Activated CD4-positive, alpha-beta T cell treated with anti-CD3 and anti-CD28 coated beads for 24 hours (primary cell): ENCODE data around the gene CYB5B.
A peak's percentile ranks its signal among the peaks of the same experiment; 100 is the strongest.

ENCODE experiments used
- DNase-seq, 2 donors: peaks; one replicate each; pipeline ENCODE4 v3.0.0-alpha.2; 2020; ENCODE audit warnings: low read depth in 2 of 2

The CYB5B gene

GRCh38 chr16:69424053-69424934 is at the start of gene CYB5B:
TSS of gene CYB5B (plus strand) at chr16:69424619. CDS start at chr16:69424684, 65 bp downstream.
- peak; percentile 91 to 93 for DNase-seq

GRCh38 chr16:69376393-69377059 is 47.9 kb upstream of the CYB5B start:
- DNase-seq, result no peak

GRCh38 chr16:69378036-69378435 is 46.4 kb upstream of the CYB5B start:
- DNase-seq, result no peak

- DNase-seq, result no peak
Measured at GRCh38 chr16:69378760-69379159, 45.7 kb upstream of the CYB5B start.

- no peak for DNase-seq
Measured at GRCh38 chr16:69381231-69381630, 43.2 kb upstream of the CYB5B start.

- no peak for DNase-seq
Measured at GRCh38 chr16:69382421-69382820, 42.0 kb upstream of the CYB5B start.

GRCh38 chr16:69384974-69385373 is 39.4 kb upstream of the CYB5B start:
- no peak for DNase-seq

- no peak for DNase-seq
Measured at GRCh38 chr16:69386596-69386995, 37.8 kb upstream of the CYB5B start.

GRCh38 chr16:69393898-69394849 is 30.2 kb upstream of the CYB5B start:
- DNase-seq, result no peak

GRCh38 chr16:69395859-69396186 is 28.6 kb upstream of the CYB5B start:
- no peak for DNase-seq

- peak; percentile 48 to 61 for DNase-seq
Measured at GRCh38 chr16:69396187-69397061, 28.0 kb upstream of the CYB5B start.

- no peak for DNase-seq
Measured at GRCh38 chr16:69397821-69398521, 26.4 kb upstream of the CYB5B start.

GRCh38 chr16:69399361-69399760 is 25.1 kb upstream of the CYB5B start:
- DNase-seq, result no peak

- DNase-seq, result no peak
Measured at GRCh38 chr16:69402439-69402838, 22.0 kb upstream of the CYB5B start.

GRCh38 chr16:69404275-69404805 is 20.1 kb upstream of the CYB5B start:
- DNase-seq, result no peak

- DNase-seq, result no peak
Measured at GRCh38 chr16:69405326-69405725, 19.1 kb upstream of the CYB5B start.

- no peak for DNase-seq
Measured at GRCh38 chr16:69405757-69406156, 18.7 kb upstream of the CYB5B start.

- no peak for DNase-seq
Measured at GRCh38 chr16:69406780-69407331, 17.6 kb upstream of the CYB5B start.

- DNase-seq, result no peak
Measured at GRCh38 chr16:69407702-69408323, 16.6 kb upstream of the CYB5B start.
